ENCODE data around the gene ARHGEF7. TPM values are rescaled to one million over a fixed set of nuclear protein-coding genes. Genes with fewer than 3 reads are reported as not detected.

Gene ARHGEF7
- total RNA-seq, 3 donors from 2014 or later (not counting 1 experiment from before 2014, with no cell fraction given): 99.9 to 135 (median 105) TPM

- ATAC-seq: no peak
- TF ChIP-seq CTCF (IDR thresholded peaks at IDR 0.05): no peak
- Histone ChIP-seq H3K4me3 (ENCODE audit: low read length) (no peak overlapping the region), H3K9me3 (ENCODE audit: control insufficient read depth, insufficient read depth, low read length) (no peaks in the 10 kb centered on the region), H3K27me3 (ENCODE audit: control insufficient read depth, insufficient read depth, low read length) (peaks cover 20% of the 10 kb centered on the region), H3K4me1 (ENCODE audit: control insufficient read depth, insufficient read depth, low read length) (peaks cover 7% of the 10 kb centered on the region), H3K36me3 (ENCODE audit: control insufficient read depth, insufficient read depth, low read length) (no peaks in the 10 kb centered on the region), H3K27ac (ENCODE audit: low read length) (no peak overlapping the region)
- Mint-ChIP-seq H3K9me3 (no peaks in the 10 kb centered on the region), H3K36me3 (no peaks in the 10 kb centered on the region), H3K27ac (no peak overlapping the region), H3K27me3 (ENCODE audit: low read depth in 2 of 2) (peaks cover 39 to 57% of the 10 kb centered on the region in 2 donors), H3K4me1 (peaks cover 4 to 5% of the 10 kb centered on the region in 2 donors), H3K4me3 (no peak overlapping the region)
- WGBS (ENCODE audit: insufficient coverage): 93% methylated on average over 12 of the region's 12 CpGs
- no peak for DNase-seq
- intact Hi-C loops (cut with micrococcal nuclease): no loop called here
These were observed 5.3 kb downstream of the ARHGEF7 start for GRCh38 chr13:111120422-111120821.

GRCh38 chr13:111120913-111121312, 5.8 kb downstream of the ARHGEF7 start:
- ATAC-seq (no peak), DNase-seq (no peak)
- Mint-ChIP-seq H3K4me3 (no peak overlapping the region), H3K9me3 (no peaks in the 10 kb centered on the region), H3K4me1 (peaks cover 4% of the 10 kb centered on the region in 2 donors), H3K27me3 (ENCODE audit: low read depth in 2 of 2) (peaks cover 39 to 61% of the 10 kb centered on the region in 2 donors), H3K36me3 (no peaks in the 10 kb centered on the region), H3K27ac (no peak overlapping the region)
- no peak for TF ChIP-seq CTCF (IDR thresholded peaks at IDR 0.05)
- intact Hi-C loops (cut with micrococcal nuclease): no loop called here
- 88% methylated on average over 8 of the region's 8 CpGs for WGBS (ENCODE audit: insufficient coverage)
- Histone ChIP-seq H3K4me1 (ENCODE audit: control insufficient read depth, insufficient read depth, low read length) (peaks cover 4% of the 10 kb centered on the region), H3K9me3 (ENCODE audit: control insufficient read depth, insufficient read depth, low read length) (no peaks in the 10 kb centered on the region), H3K4me3 (ENCODE audit: low read length) (no peak overlapping the region), H3K27ac (ENCODE audit: low read length) (no peak overlapping the region), H3K27me3 (ENCODE audit: control insufficient read depth, insufficient read depth, low read length) (peaks cover 21% of the 10 kb centered on the region), H3K36me3 (ENCODE audit: control insufficient read depth, insufficient read depth, low read length) (no peaks in the 10 kb centered on the region)

GRCh38 chr13:111121506-111121905, 6.4 kb downstream of the ARHGEF7 start:
- no peaks in the 10 kb centered on the region for H3K9me3 Mint-ChIP-seq
- peaks cover 34 to 55% of the 10 kb centered on the region in 2 donors for H3K27me3 Mint-ChIP-seq (ENCODE audit: low read depth in 2 of 2)
- H3K36me3 ChIP-seq (ENCODE audit: control insufficient read depth, insufficient read depth, low read length): no peaks in the 10 kb centered on the region
- no peak overlapping the region for H3K27ac Mint-ChIP-seq
- WGBS (ENCODE audit: insufficient coverage): 90% methylated on average over 16 of the region's 16 CpGs
- no peak overlapping the region for H3K27ac ChIP-seq (ENCODE audit: low read length)
- no peak overlapping the region for H3K4me3 Mint-ChIP-seq
- DNase-seq (no peak), ATAC-seq (no peak)
- no peaks in the 10 kb centered on the region for H3K4me1 Mint-ChIP-seq
- TF ChIP-seq CTCF (IDR thresholded peaks at IDR 0.05): no peak
- no peaks in the 10 kb centered on the region for H3K9me3 ChIP-seq (ENCODE audit: control insufficient read depth, insufficient read depth, low read length)
- intact Hi-C loops (cut with micrococcal nuclease): no loop called here
- H3K4me1 ChIP-seq (ENCODE audit: control insufficient read depth, insufficient read depth, low read length): no peaks in the 10 kb centered on the region
- H3K36me3 Mint-ChIP-seq: no peaks in the 10 kb centered on the region
- H3K4me3 ChIP-seq (ENCODE audit: low read length): no peak overlapping the region
- peaks cover 17% of the 10 kb centered on the region for H3K27me3 ChIP-seq (ENCODE audit: control insufficient read depth, insufficient read depth, low read length)

- Histone ChIP-seq H3K36me3 (ENCODE audit: control insufficient read depth, insufficient read depth, low read length) (no peaks in the 10 kb centered on the region), H3K4me1 (ENCODE audit: control insufficient read depth, insufficient read depth, low read length) (no peaks in the 10 kb centered on the region), H3K27ac (ENCODE audit: low read length) (no peak overlapping the region), H3K27me3 (ENCODE audit: control insufficient read depth, insufficient read depth, low read length) (peaks cover 12% of the 10 kb centered on the region), H3K9me3 (ENCODE audit: control insufficient read depth, insufficient read depth, low read length) (no peaks in the 10 kb centered on the region), H3K4me3 (ENCODE audit: low read length) (no peak overlapping the region)
- Mint-ChIP-seq H3K27me3 (ENCODE audit: low read depth in 2 of 2) (peaks cover 38 to 50% of the 10 kb centered on the region in 2 donors), H3K4me3 (no peak overlapping the region), H3K9me3 (no peaks in the 10 kb centered on the region), H3K27ac (no peak overlapping the region), H3K4me1 (no peaks in the 10 kb centered on the region), H3K36me3 (no peaks in the 10 kb centered on the region)
- no peak for DNase-seq
- 81% methylated on average over 8 of the region's 12 CpGs for whole genome bisulfite sequencing (ENCODE audit: insufficient coverage)
- intact Hi-C loops (cut with micrococcal nuclease): no loop called here
- TF ChIP-seq CTCF (IDR thresholded peaks at IDR 0.05): no peak
- ATAC-seq: no peak
These were observed 6.9 kb downstream of the ARHGEF7 start for GRCh38 chr13:111122056-111122455.

All from natural killer cell (primary cell).